NT2/D1 (cell line): ENCODE measurements around the gene ST6GALNAC3.

Experiments used
- DNase-seq: peaks from one replicate; pipeline ENCODE4 v3.0.0-alpha.2; 2011; ENCODE audit warnings: low read depth, low spot score
- H3K27me3 ChIP-seq: 2 replicates; pipeline ENCODE4 v1.6.0; 2011; ENCODE audit warnings: mild to moderate bottlenecking; ENCODE audit not compliant: insufficient read length, insufficient read depth
- H3K36me3 ChIP-seq: 2 replicates; pipeline ENCODE4 v1.6.1; 2011; ENCODE audit warnings: mild to moderate bottlenecking, low read length, mixed read lengths; ENCODE audit not compliant: insufficient read depth, insufficient read length
- H3K4me1 ChIP-seq: 2 replicates; pipeline ENCODE4 v1.5.1; 2011; ENCODE audit not compliant: insufficient read depth, insufficient read length
- H3K4me3 ChIP-seq: 2 replicates; pipeline ENCODE4 v1.5.1; 2011; ENCODE audit warnings: low read depth; ENCODE audit not compliant: insufficient read length
- H3K9ac ChIP-seq: 2 replicates; pipeline ENCODE4 v1.6.0; 2011; ENCODE audit warnings: low read depth; ENCODE audit not compliant: insufficient read length
- H3K9me3 ChIP-seq: 2 replicates; pipeline ENCODE4 v1.5.1; 2011; ENCODE audit warnings: mild to moderate bottlenecking, low read length; ENCODE audit not compliant: insufficient read depth
- SUZ12 ChIP-seq: IDR thresholded peaks from 2 replicates; pipeline ENCODE4 v1.6.1; 2011; ENCODE audit not compliant: insufficient read length, insufficient read depth; ENCODE audit errors: extremely low read depth
- YY1 ChIP-seq: IDR thresholded peaks from 2 replicates; pipeline ENCODE4 v1.6.1; 2011; ENCODE audit not compliant: insufficient read length, insufficient read depth
- ZNF274 ChIP-seq: IDR thresholded peaks from 2 replicates; pipeline ENCODE4 v1.6.1; 2011; ENCODE audit warnings: mild to moderate bottlenecking, low read depth, low read length

Gene ST6GALNAC3

GRCh38 chr1:76679534-76680152 is 605.1 kb downstream of the ST6GALNAC3 start:
- Histone ChIP-seq H3K36me3 (no peaks in the 10 kb centered on the region), H3K27me3 (no peaks in the 10 kb centered on the region), H3K9ac (no peak overlapping the region), H3K4me3 (no peak overlapping the region), H3K4me1 (no peaks in the 10 kb centered on the region), H3K9me3 (no peaks in the 10 kb centered on the region)
- no peak for DNase-seq
- TF ChIP-seq ZNF274 (no peak), SUZ12 (no peak), YY1 (no peak)

DNA sequence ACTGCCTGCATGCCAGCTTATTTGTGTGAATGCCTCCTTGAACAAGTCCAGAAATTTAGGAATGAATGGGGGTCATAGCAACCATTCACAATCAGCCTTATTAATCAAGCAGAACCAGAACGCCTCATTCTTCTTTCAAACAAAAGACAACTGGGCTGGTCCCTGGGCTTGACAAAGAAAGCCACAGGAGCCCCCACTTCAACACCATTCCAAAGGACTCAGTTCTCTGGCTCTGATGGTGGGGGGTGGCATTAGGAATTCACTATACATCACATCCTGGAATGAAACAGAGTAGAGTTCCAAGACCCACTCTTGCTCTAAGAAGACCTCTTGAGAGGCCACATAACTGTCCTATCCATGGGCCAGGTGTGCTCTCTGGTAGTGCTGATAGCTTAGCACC is 606.1 kb downstream of the ST6GALNAC3 start:
- H3K9ac ChIP-seq = no peak overlapping the region
- H3K4me1 ChIP-seq = no peaks in the 10 kb centered on the region
- no peak for TF ChIP-seq YY1
- TF ChIP-seq ZNF274 = no peak
- no peak for TF ChIP-seq SUZ12
- DNase-seq = no peak
- no peaks in the 10 kb centered on the region for H3K36me3 ChIP-seq
- no peaks in the 10 kb centered on the region for H3K9me3 ChIP-seq
- H3K4me3 ChIP-seq = no peak overlapping the region
- no peaks in the 10 kb centered on the region for H3K27me3 ChIP-seq

GRCh38 chr1:76682138-76682537 is 607.6 kb downstream of the ST6GALNAC3 start:
- no peaks in the 10 kb centered on the region for H3K36me3 ChIP-seq
- no peak overlapping the region for H3K9ac ChIP-seq
- no peak overlapping the region for H3K4me3 ChIP-seq
- no peaks in the 10 kb centered on the region for H3K9me3 ChIP-seq
- TF ChIP-seq SUZ12 (no peak), ZNF274 (no peak), YY1 (no peak)
- no peaks in the 10 kb centered on the region for H3K27me3 ChIP-seq
- no peak for DNase-seq
- H3K4me1 ChIP-seq = no peaks in the 10 kb centered on the region
